Measurements from ENCODE around the gene ACLY.
"Not testable (repeated sequence)": the region's sequence is repeated elsewhere in the genome, so short reads cannot be mapped to it uniquely, and the experiment has no call there.

ACLY gene

DNA sequence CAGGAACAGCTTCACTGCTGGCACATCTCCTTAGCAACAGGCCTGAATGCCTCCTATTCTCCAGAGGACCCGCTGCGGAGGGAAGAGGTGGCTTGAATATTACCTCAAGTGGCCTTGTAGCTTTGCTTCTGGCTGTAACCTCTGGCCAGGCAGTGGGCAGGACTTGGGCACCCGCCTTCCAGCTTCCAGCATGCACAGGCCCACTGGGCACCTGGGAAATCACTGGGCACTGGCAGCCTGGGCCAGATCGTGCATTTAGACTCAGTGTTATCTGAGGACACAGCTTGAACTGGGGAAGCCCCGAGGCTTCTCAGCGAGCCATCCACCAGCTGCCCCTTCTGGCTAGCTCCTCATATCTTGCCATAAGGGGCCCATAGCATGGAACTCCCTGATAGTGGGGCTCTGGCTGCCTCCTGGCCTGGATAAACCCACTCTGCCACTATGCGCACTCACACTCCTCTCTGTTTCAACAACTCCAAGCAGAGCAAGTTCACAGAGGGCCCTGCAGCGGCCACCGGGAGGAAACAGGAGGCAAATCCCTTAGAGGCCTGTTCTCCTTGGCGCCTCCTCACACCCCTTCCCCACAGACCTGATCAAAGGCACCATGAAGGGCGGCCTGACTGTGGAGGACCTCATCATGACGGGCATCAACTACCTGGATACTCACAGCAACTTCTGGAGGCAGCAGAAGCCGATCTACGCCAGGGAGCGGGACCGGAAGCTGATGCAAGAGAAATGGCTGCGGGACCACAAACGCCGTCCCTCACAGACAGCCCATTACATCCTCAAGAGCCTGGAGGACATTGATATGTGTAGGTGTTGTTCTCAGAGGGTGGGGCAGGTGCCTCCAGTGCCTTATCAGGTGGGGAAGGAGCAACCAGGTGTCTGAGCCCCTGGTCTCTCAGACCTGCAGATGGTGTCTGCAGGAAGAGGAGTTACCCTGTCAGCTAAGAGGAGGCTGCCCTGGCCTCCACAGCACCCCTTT is 19.5 kb upstream of the ACLY start:
- no peaks in the 10 kb centered on the region for H3K4me1 ChIP-seq (ENCODE audit: insufficient read depth, low read length)
- no peak overlapping the region for H3K4me3 ChIP-seq (ENCODE audit: low read length)
- WGBS, result 90% methylated on average over 19 of the region's 19 CpGs
- no peak overlapping the region for H3K27ac ChIP-seq (ENCODE audit: low read depth, low read length)
- no peaks in the 10 kb centered on the region for H3K9me3 ChIP-seq (ENCODE audit: insufficient read depth, low read depth, low read length)
- no peaks in the 10 kb centered on the region for H3K27me3 ChIP-seq (ENCODE audit: insufficient read depth, low read length)
- H3K36me3 ChIP-seq (ENCODE audit: insufficient read depth, low read length), result peaks cover 9% of the 10 kb centered on the region; the same call in 1 of the 2 replicates
- H3K9ac ChIP-seq (ENCODE audit: low read depth, low read length), result no peak overlapping the region

DNA sequence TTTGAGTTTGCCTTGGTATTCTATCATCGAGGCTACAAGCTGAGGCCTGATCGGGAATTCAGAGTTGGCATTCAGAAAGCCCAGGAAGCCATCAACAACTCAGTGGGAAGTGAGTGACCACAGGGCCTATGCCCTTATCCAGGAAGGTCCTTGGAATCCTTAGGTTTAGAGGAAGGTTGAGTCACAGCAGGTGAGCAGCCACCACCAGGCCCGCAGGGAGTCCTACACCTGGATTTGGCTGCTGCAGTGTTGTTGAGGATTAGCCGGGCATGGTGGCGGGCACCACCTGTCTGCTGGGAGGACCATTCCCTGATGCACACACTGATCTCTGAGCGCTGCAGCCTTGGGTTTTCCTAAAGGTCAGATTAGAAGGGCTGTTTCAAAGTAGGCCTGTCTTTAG is 16.9 kb upstream of the ACLY start:
- WGBS, result 91% methylated on average over 6 of the region's 6 CpGs

DNA sequence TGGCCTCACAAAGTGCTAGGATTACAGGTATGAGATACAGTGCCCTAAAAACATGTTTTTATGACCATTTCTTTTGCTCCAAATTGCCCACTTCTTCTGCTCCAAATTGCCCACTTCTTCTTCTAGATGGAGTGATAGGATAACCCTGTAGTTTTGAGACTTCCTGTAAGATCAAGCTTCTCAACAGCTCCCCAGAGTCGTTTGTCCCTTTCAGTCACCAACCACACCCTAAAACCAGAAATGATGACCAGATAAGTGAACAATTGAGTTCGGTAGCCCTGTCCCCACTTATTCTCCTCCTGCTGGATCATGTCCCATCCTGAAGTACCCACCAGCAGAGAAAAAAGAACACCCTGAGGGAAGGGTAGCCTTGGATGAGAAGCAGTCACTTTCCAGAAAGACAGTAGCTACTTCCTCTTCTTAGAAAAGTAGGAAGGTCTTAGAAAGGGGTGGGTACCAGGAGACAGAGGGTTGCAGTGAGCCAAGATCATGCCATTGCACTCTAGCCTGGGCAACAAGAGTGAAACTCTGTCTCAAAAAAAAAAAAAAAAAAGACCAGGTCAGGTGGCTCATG is 14.2 kb upstream of the ACLY start:
- Histone ChIP-seq H3K4me1 (ENCODE audit: insufficient read depth, low read length) (peaks cover 4% of the 10 kb centered on the region; the same call in 1 of the 2 replicates), H3K9ac (ENCODE audit: low read depth, low read length) (no peak overlapping the region), H3K36me3 (ENCODE audit: insufficient read depth, low read length) (peaks cover 6% of the 10 kb centered on the region; the same call in 1 of the 2 replicates), H3K4me3 (ENCODE audit: low read length) (no peak overlapping the region), H3K27ac (ENCODE audit: low read depth, low read length) (no peak overlapping the region), H3K27me3 (ENCODE audit: insufficient read depth, low read length) (no peaks in the 10 kb centered on the region), H3K9me3 (ENCODE audit: insufficient read depth, low read depth, low read length) (no peaks in the 10 kb centered on the region)
- 70% methylated on average over 2 of the region's 2 CpGs for WGBS

More for the DNA sequence above, 16.9 kb upstream of the ACLY start:
- Histone ChIP-seq H3K4me1 (ENCODE audit: insufficient read depth, low read length) (no peaks in the 10 kb centered on the region), H3K27me3 (ENCODE audit: insufficient read depth, low read length) (no peaks in the 10 kb centered on the region), H3K9me3 (ENCODE audit: insufficient read depth, low read depth, low read length) (no peaks in the 10 kb centered on the region), H3K27ac (ENCODE audit: low read depth, low read length) (no peak overlapping the region), H3K9ac (ENCODE audit: low read depth, low read length) (no peak overlapping the region), H3K4me3 (ENCODE audit: low read length) (no peak overlapping the region), H3K36me3 (ENCODE audit: insufficient read depth, low read length) (peaks cover 9% of the 10 kb centered on the region; the same call in 1 of the 2 replicates)

DNA sequence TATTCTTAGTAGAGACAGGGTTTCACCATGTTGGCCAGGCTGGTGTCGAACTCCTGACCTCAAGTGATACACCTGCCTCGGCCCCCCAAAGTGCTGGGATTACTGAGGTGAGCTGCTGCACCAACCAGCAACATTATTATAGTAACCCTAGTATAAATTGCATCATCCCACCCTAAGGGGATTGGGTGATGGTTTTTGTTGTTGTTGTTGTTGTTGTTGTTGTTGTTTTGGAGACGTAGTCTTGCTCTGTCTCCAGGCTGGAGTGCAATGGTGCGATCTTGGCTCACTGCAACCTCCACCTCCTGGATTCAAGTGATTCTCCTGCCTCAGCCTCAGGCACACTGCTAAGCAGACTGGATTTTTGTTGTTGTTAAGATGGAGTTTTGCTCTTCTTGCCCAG is 13.0 kb upstream of the ACLY start:
- H3K36me3 ChIP-seq (ENCODE audit: insufficient read depth, low read length); H3K4me3 ChIP-seq (ENCODE audit: low read length); H3K9ac ChIP-seq (ENCODE audit: low read depth, low read length); H3K27me3 ChIP-seq (ENCODE audit: insufficient read depth, low read length); H3K9me3 ChIP-seq (ENCODE audit: insufficient read depth, low read depth, low read length); H3K4me1 ChIP-seq (ENCODE audit: insufficient read depth, low read length); H3K27ac ChIP-seq (ENCODE audit: low read depth, low read length): not testable (repeated sequence)
- 100% methylated on average over 4 of the region's 4 CpGs for WGBS

DNA sequence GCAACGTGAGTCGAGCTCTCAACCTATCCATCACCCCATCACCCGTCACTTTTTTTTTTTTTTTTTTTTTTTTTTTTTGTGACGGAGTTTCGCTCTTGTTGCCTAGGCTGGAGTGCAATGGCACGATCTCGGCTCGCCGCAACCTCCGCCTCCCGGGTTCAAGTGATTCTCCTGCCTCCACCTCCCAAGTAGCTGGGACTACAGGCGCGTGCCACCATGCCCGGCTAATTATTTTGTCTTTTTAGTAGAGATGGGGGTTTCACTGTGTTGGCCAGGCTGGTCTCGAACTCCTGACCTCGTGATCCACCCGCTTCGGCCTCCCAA is 12.0 kb upstream of the ACLY start:
- 67% methylated on average over 15 of the region's 18 CpGs for WGBS
- H3K9me3 ChIP-seq (ENCODE audit: insufficient read depth, low read depth, low read length); H3K4me1 ChIP-seq (ENCODE audit: insufficient read depth, low read length); H3K27me3 ChIP-seq (ENCODE audit: insufficient read depth, low read length); H3K9ac ChIP-seq (ENCODE audit: low read depth, low read length); H3K27ac ChIP-seq (ENCODE audit: low read depth, low read length); H3K36me3 ChIP-seq (ENCODE audit: insufficient read depth, low read length): not testable (repeated sequence)
- peak overlapping the region; percentile 74 for H3K4me3 ChIP-seq (ENCODE audit: low read length)

- peaks cover 4% of the 10 kb centered on the region; the same call in 1 of the 2 replicates for H3K4me1 ChIP-seq (ENCODE audit: insufficient read depth, low read length)
- no peaks in the 10 kb centered on the region for H3K36me3 ChIP-seq (ENCODE audit: insufficient read depth, low read length)
- WGBS, result 2% methylated on average over 43 of the region's 43 CpGs
- no peaks in the 10 kb centered on the region for H3K9me3 ChIP-seq (ENCODE audit: insufficient read depth, low read depth, low read length)
- H3K4me3 ChIP-seq (ENCODE audit: low read length), result peak within 1 kb of the TSS; percentile 74
- no peaks in the 10 kb centered on the region for H3K27me3 ChIP-seq (ENCODE audit: insufficient read depth, low read length)
- H3K9ac ChIP-seq (ENCODE audit: low read depth, low read length), result peak within 1 kb of the TSS; percentile 58
- peak within 1 kb of the TSS; percentile 19; the same call in 1 of the 2 replicates for H3K27ac ChIP-seq (ENCODE audit: low read depth, low read length)
These were observed 11.5 kb upstream of the ACLY start, which contains the start of gene ODAD4 for GRCh38 chr17:41930009-41930832. TSS of gene ODAD4 (plus strand) at chr17:41930617. CDS start at chr17:41930724, 107 bp downstream.

- Histone ChIP-seq H3K9me3 (ENCODE audit: insufficient read depth, low read depth, low read length) (no peaks in the 10 kb centered on the region), H3K9ac (ENCODE audit: low read depth, low read length) (no peak overlapping the region), H3K36me3 (ENCODE audit: insufficient read depth, low read length) (no peaks in the 10 kb centered on the region), H3K27ac (ENCODE audit: low read depth, low read length) (no peak overlapping the region), H3K27me3 (ENCODE audit: insufficient read depth, low read length) (no peaks in the 10 kb centered on the region), H3K4me3 (ENCODE audit: low read length) (peak overlapping the region; percentile 74; the same call in 1 of the 2 replicates), H3K4me1 (ENCODE audit: insufficient read depth, low read length) (peaks cover 4% of the 10 kb centered on the region; the same call in 1 of the 2 replicates)
- WGBS, result 74% methylated on average over 6 of the region's 6 CpGs
These were observed 10.0 kb upstream of the ACLY start for GRCh38 chr17:41928693-41929251.

DNA sequence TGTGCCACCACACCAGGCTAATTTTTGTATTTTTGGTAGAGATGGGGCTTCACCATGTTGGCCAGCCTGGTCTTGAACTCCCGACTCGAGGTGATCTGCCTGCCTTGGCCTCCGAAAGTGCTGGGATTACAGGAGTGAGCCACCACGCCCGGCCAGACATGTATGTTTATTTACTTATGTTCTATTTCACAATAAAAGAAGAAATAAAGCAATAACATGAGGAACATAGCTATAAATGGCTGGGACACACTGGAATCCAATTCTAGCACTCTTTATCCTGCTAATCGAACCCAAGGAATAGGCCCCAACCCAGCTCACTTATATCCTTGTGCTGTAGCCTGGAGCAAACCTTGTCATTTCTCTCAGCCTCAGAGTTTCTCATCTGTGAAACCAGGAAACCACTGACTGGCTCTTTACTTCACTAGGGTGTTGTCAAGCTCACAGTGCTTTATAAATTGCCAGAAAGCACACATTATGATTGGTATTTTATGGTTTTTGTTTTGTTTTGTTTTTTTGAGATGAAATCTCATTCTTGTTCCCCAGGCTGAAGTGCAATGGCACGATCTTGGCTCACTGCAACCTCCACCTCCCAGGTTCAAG is 7.3 kb upstream of the ACLY start:
- Histone ChIP-seq H3K36me3 (ENCODE audit: insufficient read depth, low read length) (no peaks in the 10 kb centered on the region), H3K27me3 (ENCODE audit: insufficient read depth, low read length) (no peaks in the 10 kb centered on the region), H3K27ac (ENCODE audit: low read depth, low read length) (no peak overlapping the region), H3K4me1 (ENCODE audit: insufficient read depth, low read length) (peaks cover 4% of the 10 kb centered on the region; the same call in 1 of the 2 replicates), H3K9me3 (ENCODE audit: insufficient read depth, low read depth, low read length) (no peaks in the 10 kb centered on the region), H3K4me3 (ENCODE audit: low read length) (no peak overlapping the region), H3K9ac (ENCODE audit: low read depth, low read length) (no peak overlapping the region)
- 94% methylated on average over 5 of the region's 7 CpGs for WGBS

GRCh38 chr17:41920580-41920955 is 1.8 kb upstream of the ACLY start:
- no peaks in the 10 kb centered on the region for H3K27me3 ChIP-seq (ENCODE audit: insufficient read depth, low read length)
- no peak overlapping the region for H3K9ac ChIP-seq (ENCODE audit: low read depth, low read length)
- no peak overlapping the region for H3K27ac ChIP-seq (ENCODE audit: low read depth, low read length)
- 97% methylated on average over 5 of the region's 5 CpGs for WGBS
- no peak overlapping the region for H3K4me3 ChIP-seq (ENCODE audit: low read length)
- no peaks in the 10 kb centered on the region for H3K9me3 ChIP-seq (ENCODE audit: insufficient read depth, low read depth, low read length)
- H3K36me3 ChIP-seq (ENCODE audit: insufficient read depth, low read length), result 0 out of 2 replicates have a peak, but pooled peaks cover 2% of the 10 kb centered on the region
- H3K4me1 ChIP-seq (ENCODE audit: insufficient read depth, low read length), result peaks cover 30% of the 10 kb centered on the region

- H3K4me3 ChIP-seq (ENCODE audit: low read length), result peak overlapping the region; percentile 73
- H3K27ac ChIP-seq (ENCODE audit: low read depth, low read length), result peak overlapping the region; percentile 83
- peak overlapping the region; percentile 85; the same call in 1 of the 2 replicates for H3K9ac ChIP-seq (ENCODE audit: low read depth, low read length)
- no peaks in the 10 kb centered on the region for H3K9me3 ChIP-seq (ENCODE audit: insufficient read depth, low read depth, low read length)
- 74% methylated on average over 7 of the region's 7 CpGs for WGBS
- H3K4me1 ChIP-seq (ENCODE audit: insufficient read depth, low read length), result peaks cover 35% of the 10 kb centered on the region
- H3K27me3 ChIP-seq (ENCODE audit: insufficient read depth, low read length), result no peaks in the 10 kb centered on the region
- peaks cover 7% of the 10 kb centered on the region; the same call in 1 of the 2 replicates for H3K36me3 ChIP-seq (ENCODE audit: insufficient read depth, low read length)
These were observed 1.3 kb upstream of the ACLY start for GRCh38 chr17:41919840-41920579.

Measured in HUES64 (cell line).